Mesendoderm (in vitro differentiated cells): Measurements from ENCODE around the gene VIPR2.

ENCODE experiments used
- DNase-seq: peaks from one replicate; pipeline ENCODE4 v3.0.0; 2013
- H2AK5ac ChIP-seq: 2 replicates; pipeline ENCODE4 v1.6.1; 2013; ENCODE audit warnings: low read length, inconsistent platforms
- H2BK120ac ChIP-seq: 2 replicates; pipeline ENCODE4 v1.6.1; 2013; ENCODE audit warnings: low read depth, mild to moderate bottlenecking, low read length, moderate library complexity, mixed read lengths
- H2BK15ac ChIP-seq: replicated peaks from 2 replicates; pipeline ENCODE4 v1.6.1; 2013; ENCODE audit warnings: low read depth, mild to moderate bottlenecking, moderate library complexity
- H2BK5ac ChIP-seq: 2 replicates; pipeline ENCODE4 v1.6.1; 2013; ENCODE audit warnings: low read length, inconsistent platforms
- H3K18ac ChIP-seq: 2 replicates; pipeline ENCODE4 v1.6.1; 2013; ENCODE audit warnings: mild to moderate bottlenecking, low read length, mixed read lengths
- H3K23ac ChIP-seq: one replicate; pipeline ENCODE4 v1.6.1; 2013; ENCODE audit warnings: low read length
- H3K27ac ChIP-seq: 2 replicates; pipeline ENCODE4 v1.5.1; 2013; ENCODE audit warnings: low read depth, mild to moderate bottlenecking, inconsistent platforms, low read length, moderate library complexity
- H3K27me3 ChIP-seq: 2 replicates; pipeline ENCODE4 v1.6.1; 2013; ENCODE audit warnings: low read length, control low read depth, mild to moderate bottlenecking, inconsistent platforms; ENCODE audit not compliant: insufficient read depth, poor library complexity
- H3K36me3 ChIP-seq: 2 replicates; pipeline ENCODE4 v1.6.1; 2013; ENCODE audit warnings: low read length, inconsistent platforms; ENCODE audit not compliant: control insufficient read depth, insufficient read depth
- H3K4ac ChIP-seq: one replicate; pipeline ENCODE4 v1.6.1; 2013; ENCODE audit warnings: low read depth, mild to moderate bottlenecking, low read length, moderate library complexity
- H3K4me1 ChIP-seq: 2 replicates; pipeline ENCODE4 v1.6.1; 2013; ENCODE audit warnings: low read depth, low read length, inconsistent platforms; ENCODE audit not compliant: control insufficient read depth
- H3K4me2 ChIP-seq: 2 replicates; pipeline ENCODE4 v1.6.1; 2013; ENCODE audit warnings: low read length
- H3K4me3 ChIP-seq: 2 replicates; pipeline ENCODE4 v1.5.1; 2013; ENCODE audit warnings: mild to moderate bottlenecking, low read length
- H3K56ac ChIP-seq: one replicate; pipeline ENCODE4 v1.6.1; 2013; ENCODE audit warnings: low read length
- H3K79me1 ChIP-seq: 2 replicates; pipeline ENCODE4 v1.6.1; 2013; ENCODE audit warnings: low read length, inconsistent platforms
- H3K79me2 ChIP-seq: 2 replicates; pipeline ENCODE4 v1.6.1; 2013; ENCODE audit warnings: mild to moderate bottlenecking, low read length; ENCODE audit not compliant: control insufficient read depth, insufficient read depth
- H3K9ac ChIP-seq: 2 replicates; pipeline ENCODE4 v1.6.1; 2013; ENCODE audit warnings: low read length, inconsistent platforms
- H4K5ac ChIP-seq: one replicate; pipeline ENCODE4 v1.6.1; 2013; ENCODE audit warnings: low read length
- H4K8ac ChIP-seq: one replicate; pipeline ENCODE4 v1.6.1; 2013; ENCODE audit warnings: low read depth, mild to moderate bottlenecking, control low read depth, low read length, moderate library complexity
- WGBS: extraction: QIAGEN DNeasy Blood & Tissue Kit; methylation state at CpG from one replicate; pipeline ENCODE4 v1.1.7; 2013; ENCODE audit warnings: low lambda C conversion rate, missing lambda C conversion rate; ENCODE audit not compliant: insufficient coverage; ENCODE audit errors: extremely low coverage; 5-methylcytosine and 5-hydroxymethylcytosine counted together

The VIPR2 gene

DNA sequence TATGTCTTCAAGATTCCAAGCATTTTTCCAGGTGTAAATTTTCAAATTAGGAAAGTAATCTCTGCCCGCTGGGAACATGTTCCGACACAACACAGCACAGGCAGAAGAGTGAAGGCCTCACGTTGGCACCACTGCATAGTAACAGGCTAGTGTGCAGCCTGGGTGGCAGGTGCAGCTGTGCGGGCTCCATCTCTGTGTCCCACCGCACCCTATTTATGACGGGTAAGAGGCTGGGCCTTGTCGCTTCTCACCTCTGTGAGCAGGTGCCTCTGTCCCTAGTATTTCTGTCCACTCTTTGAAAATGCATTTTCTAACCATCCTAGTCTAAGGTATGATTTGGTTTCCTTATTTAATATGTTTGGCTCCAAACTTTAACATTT is 24.1 kb downstream of the VIPR2 start:
- Histone ChIP-seq H2BK5ac (no peak overlapping the region), H3K9ac (no peak overlapping the region), H3K79me1 (no peaks in the 10 kb centered on the region), H2AK5ac (no peak overlapping the region), H3K27me3 (no peaks in the 10 kb centered on the region), H3K79me2 (no peaks in the 10 kb centered on the region), H3K4ac (no peak overlapping the region), H3K4me3 (no peak overlapping the region), H4K5ac (no peak overlapping the region), H3K18ac (no peak overlapping the region), H3K56ac (no peak overlapping the region), H3K4me1 (no peaks in the 10 kb centered on the region), H2BK15ac (no peak overlapping the region), H2BK120ac (no peak overlapping the region), H3K4me2 (no peak overlapping the region), H3K36me3 (no peaks in the 10 kb centered on the region), H3K27ac (no peak overlapping the region), H3K23ac (no peak overlapping the region), H4K8ac (no peak overlapping the region)
- DNase-seq: no peak
- WGBS: no CpG with 5 or more reads among the region's 7 CpGs

DNA sequence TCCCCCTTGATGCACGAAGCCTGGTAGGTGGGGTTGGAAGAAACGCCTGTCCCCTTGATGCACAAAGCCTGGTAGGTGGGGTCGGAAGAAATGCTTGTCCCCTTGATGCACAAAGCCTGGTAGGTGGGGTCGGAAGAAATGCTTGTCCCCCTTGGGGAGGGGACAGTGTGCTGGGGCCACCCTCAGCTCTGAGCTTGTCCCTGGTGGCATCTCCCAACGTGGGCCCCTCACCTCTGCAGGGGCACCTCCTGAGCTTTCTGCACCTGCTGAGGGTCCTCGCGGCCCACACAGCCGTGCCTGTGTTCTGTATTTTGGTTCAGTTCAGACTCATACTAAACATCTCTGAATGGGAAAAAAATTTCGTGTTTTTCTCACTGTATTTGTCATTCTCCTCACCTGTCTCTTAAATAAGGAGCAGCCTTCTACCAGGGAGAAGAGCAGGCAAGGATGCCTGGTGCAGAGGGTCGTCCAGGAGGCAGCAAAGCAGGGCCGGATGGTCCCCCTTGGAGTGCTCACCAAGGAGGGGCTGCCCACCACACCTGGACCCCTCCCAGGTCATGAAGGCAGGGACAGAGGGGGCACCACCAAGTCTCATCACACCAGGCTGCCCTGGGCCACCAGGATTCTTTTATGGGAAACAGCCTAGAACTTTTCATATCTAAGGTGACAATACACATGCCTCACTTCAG is 24.7 kb downstream of the VIPR2 start:
- Histone ChIP-seq H3K9ac (no peak overlapping the region), H2BK120ac (no peak overlapping the region), H3K27ac (no peak overlapping the region), H4K5ac (no peak overlapping the region), H3K4me3 (no peak overlapping the region), H3K56ac (no peak overlapping the region), H3K18ac (no peak overlapping the region), H4K8ac (no peak overlapping the region), H3K23ac (no peak overlapping the region), H3K36me3 (no peaks in the 10 kb centered on the region), H3K4me1 (no peaks in the 10 kb centered on the region), H2BK5ac (no peak overlapping the region), H3K79me2 (no peaks in the 10 kb centered on the region), H2AK5ac (no peak overlapping the region), H2BK15ac (no peak overlapping the region), H3K4ac (no peak overlapping the region), H3K4me2 (no peak overlapping the region), H3K79me1 (no peaks in the 10 kb centered on the region), H3K27me3 (no peaks in the 10 kb centered on the region)
- no peak for DNase-seq
- no CpG with 5 or more reads among the region's 11 CpGs for WGBS

DNA sequence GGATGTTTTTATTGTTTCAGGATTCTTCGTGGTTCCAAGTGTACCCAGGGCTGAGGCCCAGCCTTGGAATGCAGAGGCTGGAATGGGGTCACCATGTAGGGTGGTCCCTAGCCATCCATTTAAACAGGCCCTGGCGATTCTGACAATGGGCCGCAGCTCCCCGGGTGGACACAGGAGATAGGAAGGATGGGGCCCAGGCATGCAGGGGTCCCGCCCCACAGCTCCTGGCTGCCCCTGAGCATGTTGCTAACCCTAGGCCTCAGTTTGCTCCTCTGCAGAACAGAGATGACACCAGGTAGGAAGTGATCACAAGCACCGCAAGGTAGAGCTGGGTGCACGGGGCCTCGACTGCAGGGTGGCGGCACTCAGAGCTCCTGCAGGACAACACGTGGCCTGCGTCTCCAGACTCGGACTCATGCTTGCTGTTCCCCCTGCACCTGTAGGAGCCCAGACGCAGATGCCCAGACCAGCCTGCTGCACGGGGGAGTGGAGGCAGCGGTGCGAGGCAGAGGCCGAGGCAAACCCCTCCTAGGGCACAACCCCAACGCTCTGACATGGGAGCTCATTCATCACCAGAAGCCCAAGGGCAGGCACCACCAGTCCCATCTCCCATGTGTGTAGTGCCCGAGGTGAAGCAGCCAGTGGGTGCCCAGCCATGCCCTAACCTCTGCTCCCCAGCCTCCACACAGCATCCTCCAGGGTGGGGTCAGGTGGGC is 25.5 kb downstream of the VIPR2 start:
- no peak overlapping the region for H3K9ac ChIP-seq
- H4K8ac ChIP-seq: no peak overlapping the region
- H3K4ac ChIP-seq: no peak overlapping the region
- no peak overlapping the region for H2BK15ac ChIP-seq
- WGBS: no CpG with 5 or more reads among the region's 19 CpGs
- H4K5ac ChIP-seq: no peak overlapping the region
- no peak overlapping the region for H3K18ac ChIP-seq
- H3K4me2 ChIP-seq: no peak overlapping the region
- DNase-seq: no peak
- no peak overlapping the region for H2BK5ac ChIP-seq
- H3K4me3 ChIP-seq: no peak overlapping the region
- no peaks in the 10 kb centered on the region for H3K36me3 ChIP-seq
- H3K27me3 ChIP-seq: no peaks in the 10 kb centered on the region
- no peak overlapping the region for H3K56ac ChIP-seq
- no peak overlapping the region for H2AK5ac ChIP-seq
- no peak overlapping the region for H3K23ac ChIP-seq
- no peaks in the 10 kb centered on the region for H3K79me2 ChIP-seq
- no peaks in the 10 kb centered on the region for H3K79me1 ChIP-seq
- no peaks in the 10 kb centered on the region for H3K4me1 ChIP-seq
- H3K27ac ChIP-seq: no peak overlapping the region
- no peak overlapping the region for H2BK120ac ChIP-seq

- H3K9ac ChIP-seq: no peak overlapping the region
- H3K79me1 ChIP-seq: no peaks in the 10 kb centered on the region
- no peak overlapping the region for H2BK5ac ChIP-seq
- H3K27me3 ChIP-seq: no peaks in the 10 kb centered on the region
- H3K4me3 ChIP-seq: no peak overlapping the region
- H3K36me3 ChIP-seq: no peaks in the 10 kb centered on the region
- no peak overlapping the region for H3K56ac ChIP-seq
- WGBS: no CpG with 5 or more reads among the region's 10 CpGs
- no peak overlapping the region for H4K8ac ChIP-seq
- H3K4me2 ChIP-seq: no peak overlapping the region
- no peak overlapping the region for H2AK5ac ChIP-seq
- H2BK120ac ChIP-seq: no peak overlapping the region
- no peak overlapping the region for H4K5ac ChIP-seq
- H2BK15ac ChIP-seq: no peak overlapping the region
- H3K27ac ChIP-seq: no peak overlapping the region
- no peak overlapping the region for H3K18ac ChIP-seq
- no peak overlapping the region for H3K23ac ChIP-seq
- H3K79me2 ChIP-seq: no peaks in the 10 kb centered on the region
- no peak overlapping the region for H3K4ac ChIP-seq
- no peak for DNase-seq
- no peaks in the 10 kb centered on the region for H3K4me1 ChIP-seq
Measured at GRCh38 chr7:159118623-159119022, 26.0 kb downstream of the VIPR2 start.

DNA sequence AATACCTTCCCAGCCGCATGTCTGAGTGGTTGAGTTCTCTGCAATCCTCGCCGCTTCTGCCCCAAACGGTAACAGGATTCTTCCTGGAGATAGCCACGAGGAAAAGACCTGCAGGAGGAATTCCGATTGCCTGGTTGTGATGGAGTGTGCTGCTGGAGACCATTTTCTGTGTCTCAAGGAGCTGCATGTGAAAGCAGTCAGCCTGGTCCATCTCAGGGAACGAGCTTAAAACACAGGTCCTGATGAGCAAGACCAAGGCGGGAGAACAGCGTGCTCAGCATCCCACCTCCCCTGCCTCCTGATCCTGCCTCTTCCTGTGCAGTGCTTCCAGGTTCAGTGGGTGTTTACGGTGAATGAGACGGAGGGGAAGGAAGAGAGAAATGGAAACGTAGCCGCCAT is 26.5 kb downstream of the VIPR2 start:
- Histone ChIP-seq H3K9ac (no peak overlapping the region), H3K27me3 (no peaks in the 10 kb centered on the region), H3K23ac (no peak overlapping the region), H2AK5ac (no peak overlapping the region), H3K18ac (no peak overlapping the region), H3K4me1 (no peaks in the 10 kb centered on the region), H3K4me2 (no peak overlapping the region), H2BK120ac (no peak overlapping the region), H3K27ac (no peak overlapping the region), H4K5ac (no peak overlapping the region), H3K79me2 (no peaks in the 10 kb centered on the region), H3K79me1 (no peaks in the 10 kb centered on the region), H3K4me3 (no peak overlapping the region), H3K36me3 (no peaks in the 10 kb centered on the region), H3K4ac (no peak overlapping the region), H2BK15ac (no peak overlapping the region), H2BK5ac (no peak overlapping the region), H4K8ac (no peak overlapping the region), H3K56ac (no peak overlapping the region)
- peak; percentile 12 for DNase-seq
- no CpG with 5 or more reads among the region's 13 CpGs for WGBS
